ENCODE measurements around the gene ZNF737.
"Not testable (repeated sequence)": the region's sequence is repeated elsewhere in the genome, so short reads cannot be mapped to it uniquely, and the experiment has no call there.

DNA sequence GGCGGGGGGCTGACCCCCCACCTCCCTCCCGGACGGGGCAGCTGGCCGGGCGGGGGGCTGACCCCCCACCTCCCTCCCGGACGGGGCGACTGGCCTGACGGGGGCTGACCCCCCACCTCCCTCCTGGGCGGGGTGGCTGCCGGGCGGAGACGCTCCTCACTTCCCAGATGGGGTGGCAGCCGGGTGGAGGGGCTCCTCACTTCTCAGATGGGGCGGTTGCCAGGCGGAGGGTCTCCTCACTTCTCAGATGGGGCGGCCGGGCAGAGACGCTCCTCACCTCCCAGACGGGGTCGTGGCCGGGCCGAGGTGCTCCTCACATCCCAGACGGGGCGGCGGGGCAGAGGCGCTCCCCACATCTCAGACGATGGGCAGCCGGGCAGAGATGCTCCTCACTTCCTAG, 35.3 kb downstream of the ZNF737 start:
- TF ChIP-seq, protein P1, sequence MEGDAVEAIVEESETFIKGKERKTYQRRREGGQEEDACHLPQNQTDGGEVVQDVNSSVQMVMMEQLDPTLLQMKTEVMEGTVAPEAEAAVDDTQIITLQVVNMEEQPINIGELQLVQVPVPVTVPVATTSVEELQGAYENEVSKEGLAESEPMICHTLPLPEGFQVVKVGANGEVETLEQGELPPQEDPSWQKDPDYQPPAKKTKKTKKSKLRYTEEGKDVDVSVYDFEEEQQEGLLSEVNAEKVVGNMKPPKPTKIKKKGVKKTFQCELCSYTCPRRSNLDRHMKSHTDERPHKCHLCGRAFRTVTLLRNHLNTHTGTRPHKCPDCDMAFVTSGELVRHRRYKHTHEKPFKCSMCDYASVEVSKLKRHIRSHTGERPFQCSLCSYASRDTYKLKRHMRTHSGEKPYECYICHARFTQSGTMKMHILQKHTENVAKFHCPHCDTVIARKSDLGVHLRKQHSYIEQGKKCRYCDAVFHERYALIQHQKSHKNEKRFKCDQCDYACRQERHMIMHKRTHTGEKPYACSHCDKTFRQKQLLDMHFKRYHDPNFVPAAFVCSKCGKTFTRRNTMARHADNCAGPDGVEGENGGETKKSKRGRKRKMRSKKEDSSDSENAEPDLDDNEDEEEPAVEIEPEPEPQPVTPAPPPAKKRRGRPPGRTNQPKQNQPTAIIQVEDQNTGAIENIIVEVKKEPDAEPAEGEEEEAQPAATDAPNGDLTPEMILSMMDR (IDR thresholded peaks at IDR 0.05), result not testable (repeated sequence)
- not testable (repeated sequence) for TF ChIP-seq TCF7L2, POLR2AphosphoS5 (IDR thresholded peaks at IDR 0.05; ENCODE audit: low read depth, low read length)
